Activated naive CD4-positive, alpha-beta T cell treated with anti-CD3 and anti-CD28 coated beads for 36 hours (primary cell): ENCODE results near the gene GAPDH. TPM values are rescaled to one million over a fixed set of nuclear protein-coding genes. Genes with fewer than 3 reads are reported as not detected.
A peak's percentile ranks its signal among the peaks of the same experiment; 100 is the strongest.

Source experiments
- CTCF ChIA-PET: fragments of 350-600 bp; sonication (Branson Sonifier 250); formaldehyde crosslinking; loops from one replicate; lab custom pipeline; 2021; ENCODE audit warnings: antibody characterized with exemption; lab: Charles Lee
- DNase-seq: peaks from one replicate; pipeline ENCODE4 v3.0.0-alpha.2; 2020
- H3K27ac Mint-ChIP-seq: one replicate; pipeline ENCODE4 v1.8.0; 2021; ENCODE audit warnings: mild to moderate bottlenecking, mixed read lengths
- H3K27me3 Mint-ChIP-seq: one replicate; pipeline ENCODE4 v1.8.0; 2021; ENCODE audit warnings: low read depth, mixed read lengths
- H3K36me3 Mint-ChIP-seq: one replicate; pipeline ENCODE4 v1.8.0; 2021; ENCODE audit warnings: low read depth, mixed read lengths
- H3K4me1 Mint-ChIP-seq: one replicate; pipeline ENCODE4 v1.8.0; 2021; ENCODE audit warnings: low read depth, mixed read lengths
- H3K4me3 Mint-ChIP-seq: one replicate; pipeline ENCODE4 v1.8.0; 2021; ENCODE audit warnings: mild to moderate bottlenecking, moderate library complexity, mixed read lengths
- H3K9me3 Mint-ChIP-seq: one replicate; pipeline ENCODE4 v1.8.0; 2021; ENCODE audit warnings: mixed read lengths
- intact Hi-C: fragments of 100-400 bp; cut with micrococcal nuclease; formaldehyde crosslinking; loops from one replicate; pipeline ENCODE4 v1.15.1; 2023
- total RNA-seq, 2 experiments: library from RNA; stranded (reverse); gene quantifications; one replicate each; pipeline ENCODE4 v1.2.3, GENCODE V29; 2021

GAPDH gene
- total RNA-seq, 2 experiments from 2014 or later = 6,537 to 6,787 TPM

DNA sequence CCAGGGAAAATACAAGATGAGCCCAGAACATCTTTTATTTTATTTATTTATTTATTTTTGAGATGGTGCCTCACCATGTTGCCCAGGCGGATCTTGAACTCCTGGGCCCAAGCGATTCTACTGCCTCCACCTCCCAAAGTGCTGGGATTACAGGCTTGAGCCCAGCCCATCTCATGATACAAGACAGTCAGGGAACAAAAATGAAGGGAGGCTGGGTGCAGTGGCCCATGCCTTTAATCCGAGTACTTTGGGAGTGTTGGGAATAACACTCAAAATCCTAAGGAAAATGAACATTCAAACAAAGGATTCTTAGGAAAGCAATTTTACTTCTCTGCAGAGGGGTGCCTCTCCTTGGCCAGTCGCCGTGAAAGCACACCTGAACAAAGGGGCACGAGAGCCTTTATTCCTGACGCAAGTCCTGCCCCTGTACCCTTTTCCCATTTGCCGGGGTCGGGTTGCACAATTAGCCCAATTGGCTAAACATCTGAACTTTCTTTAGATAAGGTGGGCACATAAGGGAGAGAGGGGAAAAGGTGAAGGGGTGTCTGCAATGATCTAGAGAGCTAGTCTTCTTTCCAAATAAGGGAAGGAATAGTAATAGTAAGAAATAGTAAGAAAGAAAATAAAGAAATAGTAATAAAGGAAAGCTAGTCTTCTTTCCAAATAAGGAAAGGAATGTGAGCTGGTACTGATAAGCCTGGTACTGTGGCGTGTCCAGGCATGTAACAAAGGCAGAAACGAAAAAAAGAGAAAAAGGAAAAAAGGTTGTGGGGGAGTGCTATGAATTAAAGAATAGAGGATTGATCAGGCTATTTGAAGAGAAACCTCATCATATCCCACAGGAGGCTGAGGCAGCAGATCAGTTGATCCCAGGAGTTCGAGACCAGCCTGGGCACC is 27.0 kb upstream of the GAPDH start:
- Mint-ChIP-seq H3K9me3 (no peaks in the 10 kb centered on the region), H3K36me3 (peaks cover 41% of the 10 kb centered on the region)

DNA sequence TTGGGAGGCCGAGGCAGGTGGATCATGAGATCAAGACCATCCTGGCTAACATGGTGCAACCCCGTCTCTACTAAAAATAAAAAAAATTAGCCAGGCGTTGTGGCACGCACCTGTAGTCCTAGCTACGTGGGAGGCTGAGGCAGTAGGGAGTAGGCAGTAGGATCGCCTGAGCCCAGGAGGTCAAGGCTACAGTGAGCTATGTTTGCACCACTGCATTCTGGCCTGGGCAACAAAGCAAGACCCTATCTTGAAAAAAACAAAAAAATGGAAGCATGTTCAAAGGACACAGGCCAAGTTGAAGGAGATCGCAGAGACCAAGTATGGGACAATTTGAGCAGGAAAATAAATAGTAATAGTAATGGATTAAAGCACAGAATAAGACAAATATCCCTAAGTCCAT is 26.2 kb upstream of the GAPDH start:
- H3K36me3 Mint-ChIP-seq = peaks cover 48% of the 10 kb centered on the region
- no peak overlapping the region for H3K4me3 Mint-ChIP-seq
- no peak for DNase-seq
- H3K9me3 Mint-ChIP-seq = no peaks in the 10 kb centered on the region
- H3K27ac Mint-ChIP-seq = no peak overlapping the region
- H3K27me3 Mint-ChIP-seq = no peaks in the 10 kb centered on the region
- CTCF ChIA-PET = interaction anchor here (0.7 kb wide), 1 partner anchor 26 kb away, joined by 3 read pairs; no protein-coding TSS in a partner anchor
- intact Hi-C loops = no loop called here
- peaks cover 8% of the 10 kb centered on the region for H3K4me1 Mint-ChIP-seq

More for the DNA sequence above, 27.0 kb upstream of the GAPDH start:
- intact Hi-C loops = no loop called here
- H3K4me3 Mint-ChIP-seq = no peak overlapping the region
- no peaks in the 10 kb centered on the region for H3K27me3 Mint-ChIP-seq
- peaks cover 8% of the 10 kb centered on the region for H3K4me1 Mint-ChIP-seq
- DNase-seq = no peak
- H3K27ac Mint-ChIP-seq = peak overlapping the region; percentile 67
- CTCF ChIA-PET = interaction anchor here (0.7 to 1.9 kb wide), 2 partner anchors 26 to 83 kb away, joined by 3 to 5 read pairs; no protein-coding TSS in a partner anchor

DNA sequence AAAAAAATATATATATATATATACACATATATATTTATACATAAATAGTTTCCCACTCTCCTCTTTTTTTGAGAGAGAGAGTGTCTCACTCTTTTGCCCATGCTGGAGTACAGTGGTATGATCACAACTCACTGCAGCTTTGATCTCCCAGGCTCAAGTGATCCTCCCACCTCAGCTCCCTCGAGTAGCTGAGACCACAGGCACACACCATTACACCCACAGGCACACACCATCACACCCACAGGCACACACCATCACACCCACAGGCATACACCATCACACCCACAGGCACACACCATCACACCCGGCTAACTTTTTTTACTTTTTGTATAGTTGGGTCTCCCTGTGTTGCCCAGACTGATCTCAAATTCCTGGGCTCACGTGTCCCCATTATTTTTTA is 14.1 kb upstream of the GAPDH start:
- no peak for DNase-seq
- Mint-ChIP-seq H3K9me3 (no peaks in the 10 kb centered on the region), H3K36me3 (peaks cover 73% of the 10 kb centered on the region), H3K27ac (no peak overlapping the region), H3K4me1 (no peaks in the 10 kb centered on the region), H3K4me3 (no peak overlapping the region), H3K27me3 (no peaks in the 10 kb centered on the region)
- CTCF ChIA-PET = no interaction called here
- intact Hi-C loops = no loop called here

DNA sequence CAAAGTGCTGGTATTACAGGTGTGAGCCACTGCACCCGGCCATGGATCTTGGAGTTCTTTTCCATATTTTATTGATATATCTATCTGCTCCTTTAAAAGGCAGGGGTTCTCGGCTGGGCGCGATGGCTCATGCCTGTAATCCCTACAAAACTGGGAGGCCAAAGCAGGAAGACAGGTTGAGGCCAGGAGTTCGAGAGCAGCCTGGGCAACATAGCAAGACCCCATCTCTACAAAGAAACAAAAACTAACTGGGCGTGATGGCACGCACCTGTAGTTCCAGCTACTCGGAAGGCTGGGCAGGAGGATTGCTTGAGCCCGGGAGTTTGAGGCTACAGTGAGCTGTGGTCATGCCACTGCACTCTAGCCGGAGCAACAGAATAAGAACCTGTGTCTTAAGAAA is 12.1 kb upstream of the GAPDH start:
- CTCF ChIA-PET = no interaction called here
- Mint-ChIP-seq H3K9me3 (no peaks in the 10 kb centered on the region), H3K4me3 (no peak overlapping the region), H3K27me3 (no peaks in the 10 kb centered on the region), H3K36me3 (peaks cover 76% of the 10 kb centered on the region), H3K27ac (no peak overlapping the region), H3K4me1 (no peaks in the 10 kb centered on the region)
- DNase-seq = no peak
- intact Hi-C loops = no loop called here

DNA sequence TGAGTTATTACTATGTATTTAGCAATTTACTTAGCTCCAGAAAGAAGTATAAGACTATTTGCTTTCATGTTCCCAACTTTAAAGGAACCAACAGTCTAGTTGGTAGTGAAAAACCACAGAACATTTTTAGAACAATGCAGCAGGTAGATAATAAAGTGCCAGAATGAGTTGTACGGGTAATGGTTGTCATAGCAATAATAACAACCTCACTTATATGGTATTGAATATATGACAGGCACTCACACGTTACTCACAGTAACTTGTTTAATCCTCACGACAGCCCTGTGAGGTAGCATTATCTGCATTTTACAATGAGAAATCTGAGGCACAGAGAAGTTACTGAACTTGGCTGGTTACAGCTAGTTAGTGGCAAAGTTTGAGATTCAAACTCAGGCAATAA is 10.6 kb upstream of the GAPDH start:
- H3K9me3 Mint-ChIP-seq = no peaks in the 10 kb centered on the region
- CTCF ChIA-PET = no interaction called here
- no peak overlapping the region for H3K27ac Mint-ChIP-seq
- DNase-seq = no peak
- H3K27me3 Mint-ChIP-seq = no peaks in the 10 kb centered on the region
- no peaks in the 10 kb centered on the region for H3K4me1 Mint-ChIP-seq
- no peak overlapping the region for H3K4me3 Mint-ChIP-seq
- intact Hi-C loops = no loop called here
- H3K36me3 Mint-ChIP-seq = peaks cover 76% of the 10 kb centered on the region

DNA sequence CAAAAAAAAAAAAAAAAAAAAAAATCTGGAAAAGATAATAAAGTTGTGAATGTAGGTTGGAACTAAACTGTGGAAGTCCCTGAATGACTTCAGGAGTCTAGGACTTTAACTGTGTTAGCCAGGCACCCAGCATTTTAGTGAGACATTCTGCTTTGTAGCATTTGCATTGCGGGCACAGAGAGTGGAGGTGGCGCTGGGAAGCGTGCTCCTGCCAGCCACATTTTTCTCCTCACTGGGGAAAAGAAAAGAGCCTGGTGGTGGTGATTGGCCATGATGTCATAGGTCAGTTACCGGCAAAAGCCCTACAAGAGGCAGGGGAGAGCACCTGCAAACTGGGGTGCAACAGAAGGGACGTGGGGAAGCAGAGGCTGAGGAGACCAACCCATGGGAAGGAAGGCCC is 9.7 kb upstream of the GAPDH start:
- no peaks in the 10 kb centered on the region for H3K27me3 Mint-ChIP-seq
- CTCF ChIA-PET = no interaction called here
- H3K4me3 Mint-ChIP-seq = no peak overlapping the region
- H3K27ac Mint-ChIP-seq = no peak overlapping the region
- no peak for DNase-seq
- H3K36me3 Mint-ChIP-seq = peaks cover 78% of the 10 kb centered on the region
- H3K9me3 Mint-ChIP-seq = no peaks in the 10 kb centered on the region
- no peaks in the 10 kb centered on the region for H3K4me1 Mint-ChIP-seq
- intact Hi-C loops = no loop called here

DNA sequence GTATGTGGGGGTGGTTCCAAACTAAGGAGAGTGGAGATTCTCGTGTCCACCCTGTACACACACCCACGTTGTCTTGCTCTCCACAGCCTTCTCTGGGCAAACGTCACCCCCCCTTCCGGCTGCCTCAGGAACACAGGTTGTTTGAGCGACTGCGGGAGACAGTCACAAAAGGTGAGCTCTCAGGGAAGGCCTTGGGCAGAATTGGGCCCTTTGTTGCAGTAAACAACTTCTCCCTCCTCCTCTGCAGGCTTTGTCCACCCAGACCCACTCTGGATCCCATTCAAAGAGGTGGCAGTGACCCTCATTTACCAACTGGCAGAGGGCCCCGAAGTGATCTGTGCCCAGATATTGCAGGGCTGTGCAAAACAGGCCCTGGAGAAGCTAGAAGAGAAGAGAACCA is 8.1 kb upstream of the GAPDH start:
- Mint-ChIP-seq H3K27ac (peak overlapping the region; percentile 16), H3K36me3 (peaks cover 79% of the 10 kb centered on the region), H3K27me3 (no peaks in the 10 kb centered on the region), H3K4me3 (no peak overlapping the region), H3K9me3 (no peaks in the 10 kb centered on the region), H3K4me1 (peaks cover 2% of the 10 kb centered on the region)
- CTCF ChIA-PET = no interaction called here
- intact Hi-C loops = no loop called here
- no peak for DNase-seq

DNA sequence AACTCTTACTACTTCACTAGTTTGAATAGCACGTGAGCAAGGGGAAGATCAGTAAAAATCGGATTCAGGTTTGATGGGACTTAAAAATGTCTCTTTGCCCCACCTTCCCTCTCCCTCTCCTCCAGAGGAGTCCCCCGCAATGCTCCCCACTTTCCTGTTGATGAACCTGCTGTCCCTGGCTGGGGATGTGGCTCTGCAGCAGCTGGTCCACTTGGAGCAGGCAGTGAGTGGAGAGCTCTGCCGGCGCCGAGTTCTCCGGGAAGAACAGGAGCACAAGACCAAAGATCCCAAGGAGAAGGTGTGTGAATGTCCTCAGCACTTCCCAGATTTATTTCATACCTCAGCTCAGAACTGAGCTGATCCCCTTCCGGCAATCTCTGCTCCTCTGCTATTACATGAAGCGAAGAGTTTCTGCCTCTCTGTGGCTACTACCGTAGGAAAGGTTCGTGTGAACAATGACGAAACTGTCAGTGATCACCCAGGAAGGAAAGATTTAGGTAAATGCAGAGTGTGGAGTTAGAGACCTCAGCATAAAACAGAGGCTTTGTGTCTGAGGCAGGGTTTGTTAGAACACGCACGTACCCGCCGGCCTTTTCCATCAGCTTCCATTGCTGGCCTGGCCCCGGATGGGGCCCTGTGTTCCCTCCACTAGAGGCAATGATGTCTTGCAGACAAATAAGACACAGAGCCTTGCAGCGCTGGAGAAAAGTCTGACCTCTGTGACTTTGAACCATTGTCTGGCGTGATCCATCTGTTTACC is 7.4 kb upstream of the GAPDH start:
- H3K9me3 Mint-ChIP-seq = no peaks in the 10 kb centered on the region
- H3K27me3 Mint-ChIP-seq = no peaks in the 10 kb centered on the region
- H3K27ac Mint-ChIP-seq = no peak overlapping the region
- CTCF ChIA-PET = interaction anchor here (1.0 kb wide), 1 partner anchor 103 kb away, joined by 4 read pairs; no protein-coding TSS in a partner anchor
- peaks cover 5% of the 10 kb centered on the region for H3K4me1 Mint-ChIP-seq
- no peak overlapping the region for H3K4me3 Mint-ChIP-seq
- peaks cover 77% of the 10 kb centered on the region for H3K36me3 Mint-ChIP-seq
- DNase-seq = no peak
- intact Hi-C loops = no loop called here

DNA sequence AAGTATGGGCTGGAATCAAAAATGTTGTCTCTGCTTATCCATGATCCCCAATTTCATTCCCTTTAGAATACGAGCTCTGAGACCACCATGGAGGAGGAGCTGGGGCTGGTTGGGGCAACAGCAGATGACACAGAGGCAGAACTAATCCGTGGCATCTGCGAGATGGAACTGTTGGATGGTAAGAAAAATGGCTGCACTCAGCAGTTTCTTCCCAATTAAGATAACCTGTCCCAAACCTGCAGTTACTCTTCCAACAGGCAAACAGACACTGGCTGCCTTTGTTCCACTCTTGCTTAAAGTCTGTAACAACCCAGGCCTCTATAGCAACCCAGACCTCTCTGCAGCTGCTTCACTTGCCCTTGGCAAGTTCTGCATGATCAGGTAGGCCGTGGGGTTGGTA is 6.6 kb upstream of the GAPDH start:
- no peak for DNase-seq
- CTCF ChIA-PET = interaction anchor here (1.0 kb wide), 1 partner anchor 104 kb away, joined by 4 read pairs; no protein-coding TSS in a partner anchor
- Mint-ChIP-seq H3K27me3 (no peaks in the 10 kb centered on the region), H3K4me1 (peaks cover 13% of the 10 kb centered on the region), H3K36me3 (peaks cover 80% of the 10 kb centered on the region), H3K4me3 (no peak overlapping the region), H3K27ac (no peak overlapping the region), H3K9me3 (no peaks in the 10 kb centered on the region)
- intact Hi-C loops = no loop called here

DNA sequence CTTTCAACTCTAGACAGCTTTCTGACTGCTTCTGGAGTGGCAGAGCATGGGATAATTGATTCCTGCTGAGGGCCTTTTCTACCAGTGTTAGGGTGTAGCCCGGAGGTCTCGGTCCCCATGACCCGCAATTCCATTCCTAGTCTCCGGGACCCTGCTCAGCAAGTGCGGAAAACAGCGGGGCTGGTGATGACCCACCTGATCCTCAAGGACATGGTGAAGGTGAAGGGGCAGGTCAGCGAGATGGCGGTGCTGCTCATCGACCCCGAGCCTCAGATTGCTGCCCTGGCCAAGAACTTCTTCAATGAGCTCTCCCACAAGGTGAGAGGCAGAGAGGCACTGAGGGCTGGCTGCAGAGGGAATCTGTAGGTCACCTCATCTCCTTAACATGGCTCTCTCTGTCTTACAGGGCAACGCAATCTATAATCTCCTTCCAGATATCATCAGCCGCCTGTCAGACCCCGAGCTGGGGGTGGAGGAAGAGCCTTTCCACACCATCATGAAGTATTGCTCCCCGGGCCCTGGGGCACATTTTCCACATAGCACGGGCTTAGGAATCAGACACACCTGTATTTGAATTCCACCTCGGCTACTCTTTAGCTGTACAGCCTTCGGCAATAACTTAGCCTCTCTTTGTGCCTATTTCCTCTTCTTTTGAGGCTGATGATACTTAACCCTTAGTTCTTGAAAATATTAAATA is 5.6 kb upstream of the GAPDH start:
- CTCF ChIA-PET = interaction anchor here (0.6 to 0.8 kb wide), 3 partner anchors 9 to 105 kb away, joined by 3 read pairs; no protein-coding TSS in a partner anchor
- peaks cover 15% of the 10 kb centered on the region for H3K4me1 Mint-ChIP-seq

DNA sequence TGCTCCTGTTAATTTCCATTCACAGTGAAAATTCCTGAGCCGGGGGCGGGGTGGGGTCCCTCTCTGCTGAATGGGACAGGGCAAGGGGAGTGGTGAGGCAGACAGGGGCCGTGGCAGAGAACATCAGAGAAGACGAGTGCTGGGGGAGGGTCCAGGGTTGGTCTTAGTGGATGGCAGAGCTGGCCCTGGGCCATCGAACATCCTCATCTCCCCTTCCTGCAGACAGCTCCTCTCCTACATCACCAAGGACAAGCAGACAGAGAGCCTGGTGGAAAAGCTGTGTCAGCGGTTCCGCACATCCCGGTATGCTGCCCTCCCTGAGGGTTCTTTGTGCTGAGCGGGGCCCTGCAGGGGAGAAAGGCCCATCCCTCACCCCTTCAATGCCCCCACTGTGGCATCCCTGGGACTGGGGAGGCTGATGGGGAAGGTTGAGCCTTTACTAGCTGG is 5.0 kb upstream of the GAPDH start:
- CTCF ChIA-PET = interaction anchor here (0.6 to 1.1 kb wide), 3 partner anchors 8 to 105 kb away, joined by 3 to 4 read pairs (median 3); no protein-coding TSS in a partner anchor
- no peaks in the 10 kb centered on the region for H3K27me3 Mint-ChIP-seq
- H3K27ac Mint-ChIP-seq = no peak overlapping the region
- H3K4me3 Mint-ChIP-seq = no peak overlapping the region
- H3K4me1 Mint-ChIP-seq = peaks cover 15% of the 10 kb centered on the region
- H3K36me3 Mint-ChIP-seq = peaks cover 72% of the 10 kb centered on the region
- no peaks in the 10 kb centered on the region for H3K9me3 Mint-ChIP-seq
- no peak for DNase-seq
- intact Hi-C loops = no loop called here

More for the DNA sequence above, 5.6 kb upstream of the GAPDH start:
- H3K36me3 Mint-ChIP-seq = peaks cover 77% of the 10 kb centered on the region
- no peak overlapping the region for H3K27ac Mint-ChIP-seq
- intact Hi-C loops = no loop called here
- no peaks in the 10 kb centered on the region for H3K9me3 Mint-ChIP-seq
- DNase-seq = no peak
- no peaks in the 10 kb centered on the region for H3K27me3 Mint-ChIP-seq
- H3K4me3 Mint-ChIP-seq = no peak overlapping the region
